ENCODE measurements around the gene ARPC2. TPM values are rescaled to one million over a fixed set of nuclear protein-coding genes. Genes with fewer than 3 reads are reported as not detected.

The ARPC2 gene
- polyA plus RNA-seq, 1 donor from 2014 or later = 167 TPM

GRCh38 chr2:218229851-218230250 is 12.9 kb downstream of the ARPC2 start:
- Histone ChIP-seq H3K4me3 (ENCODE audit: low read length) (no peak overlapping the region), H3K4me2 (ENCODE audit: low read length) (no peak overlapping the region), H2AFZ (ENCODE audit: low read depth, low read length) (no peak overlapping the region), H3K9me2 (ENCODE audit: insufficient read depth, low read length) (no peaks in the 10 kb centered on the region), H3K27ac (ENCODE audit: low read length) (no peak overlapping the region), H3F3A (ENCODE audit: insufficient read depth, low read length, poor library complexity, severe bottlenecking) (no peaks in the 10 kb centered on the region), H3K9ac (ENCODE audit: low read length) (no peak overlapping the region), H4K20me1 (ENCODE audit: insufficient read depth) (no peaks in the 10 kb centered on the region), H3K36me3 (ENCODE audit: insufficient read depth, low read length) (peaks cover 9% of the 10 kb centered on the region), H3K27me3 (ENCODE audit: insufficient read depth, low read depth, low read length) (no peaks in the 10 kb centered on the region), H3K9me3 (ENCODE audit: low read length) (no peaks in the 10 kb centered on the region), H3K79me2 (replicated peaks; ENCODE audit: insufficient read depth, low read length) (peaks cover 4% of the 10 kb centered on the region)
- TF ChIP-seq EP300 (conservative IDR thresholded peaks at IDR 0.05; ENCODE audit: poor library complexity, severe bottlenecking) (no peak), CTCF (IDR thresholded peaks at IDR 0.05; ENCODE audit: poor library complexity, severe bottlenecking) (no peak), REST (IDR thresholded peaks at IDR 0.05; ENCODE audit: borderline replicate concordance) (no peak), RAD21 (conservative IDR thresholded peaks at IDR 0.05) (no peak), EZH2 (IDR thresholded peaks at IDR 0.05; ENCODE audit: borderline replicate concordance, insufficient read depth, low read length, poor library complexity, severe bottlenecking) (no peak), SMC3 (conservative IDR thresholded peaks at IDR 0.05; ENCODE audit: poor library complexity) (no peak), POLR2AphosphoS5 (IDR thresholded peaks at IDR 0.05) (no peak), MXI1 (conservative IDR thresholded peaks at IDR 0.05; ENCODE audit: poor library complexity, severe bottlenecking) (no peak), TAF1 (IDR thresholded peaks at IDR 0.05; ENCODE audit: low read depth) (no peak)

- H3K4me2 ChIP-seq (ENCODE audit: low read length) = no peak overlapping the region
- no peak overlapping the region for H3K4me3 ChIP-seq (ENCODE audit: low read length)
- no peak overlapping the region for H2AFZ ChIP-seq (ENCODE audit: low read depth, low read length)
- TF ChIP-seq MXI1 (conservative IDR thresholded peaks at IDR 0.05; ENCODE audit: poor library complexity, severe bottlenecking) (no peak), POLR2AphosphoS5 (IDR thresholded peaks at IDR 0.05) (no peak), RAD21 (conservative IDR thresholded peaks at IDR 0.05) (no peak), REST (IDR thresholded peaks at IDR 0.05; ENCODE audit: borderline replicate concordance) (no peak), TAF1 (IDR thresholded peaks at IDR 0.05; ENCODE audit: low read depth) (no peak), EP300 (conservative IDR thresholded peaks at IDR 0.05; ENCODE audit: poor library complexity, severe bottlenecking) (no peak), EZH2 (IDR thresholded peaks at IDR 0.05; ENCODE audit: borderline replicate concordance, insufficient read depth, low read length, poor library complexity, severe bottlenecking) (no peak), CTCF (IDR thresholded peaks at IDR 0.05; ENCODE audit: poor library complexity, severe bottlenecking) (no peak), SMC3 (conservative IDR thresholded peaks at IDR 0.05; ENCODE audit: poor library complexity) (no peak)
- no peaks in the 10 kb centered on the region for H3K9me3 ChIP-seq (ENCODE audit: low read length)
- H3F3A ChIP-seq (ENCODE audit: insufficient read depth, low read length, poor library complexity, severe bottlenecking) = no peaks in the 10 kb centered on the region
- H3K79me2 ChIP-seq (replicated peaks; ENCODE audit: insufficient read depth, low read length) = peaks cover under 1% of the 10 kb centered on the region
- H3K27ac ChIP-seq (ENCODE audit: low read length) = no peak overlapping the region
- H3K9ac ChIP-seq (ENCODE audit: low read length) = no peak overlapping the region
- H3K36me3 ChIP-seq (ENCODE audit: insufficient read depth, low read length) = peaks cover 11% of the 10 kb centered on the region
- no peaks in the 10 kb centered on the region for H4K20me1 ChIP-seq (ENCODE audit: insufficient read depth)
- H3K9me2 ChIP-seq (ENCODE audit: insufficient read depth, low read length) = no peaks in the 10 kb centered on the region
- H3K27me3 ChIP-seq (ENCODE audit: insufficient read depth, low read depth, low read length) = no peaks in the 10 kb centered on the region
Measured at GRCh38 chr2:218230882-218231281, 13.9 kb downstream of the ARPC2 start.
